DOHH2 (cell line): ENCODE measurements around the gene S100PBP.

ENCODE experiments used
- CTCF ChIP-seq: fragments of 200-600 bp; sonication (generic); IDR thresholded peaks from one replicate; pipeline ENCODE4 v1.5.1; 2014; ENCODE audit warnings: antibody characterized with exemption, mild to moderate bottlenecking, low read depth, low read length; ENCODE audit not compliant: poor library complexity, severe bottlenecking
- EZH2phosphoT487 ChIP-seq: fragments of 200-600 bp; sonication (generic); IDR thresholded peaks from 2 replicates; pipeline ENCODE4 v1.6.1; 2017; ENCODE audit warnings: borderline replicate concordance, mild to moderate bottlenecking, antibody characterized with exemption, low read length, moderate library complexity, mixed read lengths

- TF ChIP-seq CTCF (no peak), EZH2phosphoT487 (no peak)
These were observed 5.5 kb upstream of the S100PBP start for GRCh38 chr1:32811917-32812316.
